CD1c-positive myeloid dendritic cell (primary cell): ENCODE results near the gene ESPN.

Source experiments
- DNase-seq: peaks from one replicate; pipeline ENCODE4 v3.0.0-alpha.2; 2016; ENCODE audit errors: extremely low spot score

Gene ESPN

DNA sequence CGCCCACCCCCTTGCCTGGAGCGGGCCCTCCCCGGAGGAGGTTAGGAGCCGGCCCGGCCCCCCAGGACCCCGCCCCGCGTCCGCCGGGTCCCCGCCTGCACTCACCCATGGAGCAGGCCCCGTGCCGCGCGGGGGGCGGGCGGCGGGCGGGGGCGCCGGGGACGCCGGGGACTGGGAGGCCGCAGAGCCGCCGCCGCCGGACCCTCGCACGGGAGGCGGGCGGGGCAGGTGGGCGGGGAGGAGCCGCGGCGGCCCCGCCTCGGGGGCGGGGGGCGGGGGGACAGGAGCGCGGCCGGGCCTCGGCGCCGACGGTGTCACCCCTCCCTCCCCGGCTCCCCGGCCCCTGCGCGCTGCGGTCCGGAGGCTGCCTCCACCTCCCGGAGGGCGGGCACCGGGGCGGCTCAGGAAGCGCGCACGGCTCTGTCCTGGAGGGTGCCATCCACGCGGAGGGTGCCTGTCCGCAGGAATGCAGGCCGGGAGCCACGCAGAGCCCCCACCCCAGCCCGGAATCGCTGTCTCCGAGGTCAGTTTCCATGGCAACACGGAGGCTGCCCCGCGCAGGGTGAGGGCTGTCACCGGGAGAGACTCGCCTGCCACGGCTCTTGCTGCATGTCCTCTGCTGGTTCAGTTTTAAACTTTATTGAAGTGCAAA, 72.8 kb downstream of the ESPN start:
- peak; percentile 44 for DNase-seq

DNA sequence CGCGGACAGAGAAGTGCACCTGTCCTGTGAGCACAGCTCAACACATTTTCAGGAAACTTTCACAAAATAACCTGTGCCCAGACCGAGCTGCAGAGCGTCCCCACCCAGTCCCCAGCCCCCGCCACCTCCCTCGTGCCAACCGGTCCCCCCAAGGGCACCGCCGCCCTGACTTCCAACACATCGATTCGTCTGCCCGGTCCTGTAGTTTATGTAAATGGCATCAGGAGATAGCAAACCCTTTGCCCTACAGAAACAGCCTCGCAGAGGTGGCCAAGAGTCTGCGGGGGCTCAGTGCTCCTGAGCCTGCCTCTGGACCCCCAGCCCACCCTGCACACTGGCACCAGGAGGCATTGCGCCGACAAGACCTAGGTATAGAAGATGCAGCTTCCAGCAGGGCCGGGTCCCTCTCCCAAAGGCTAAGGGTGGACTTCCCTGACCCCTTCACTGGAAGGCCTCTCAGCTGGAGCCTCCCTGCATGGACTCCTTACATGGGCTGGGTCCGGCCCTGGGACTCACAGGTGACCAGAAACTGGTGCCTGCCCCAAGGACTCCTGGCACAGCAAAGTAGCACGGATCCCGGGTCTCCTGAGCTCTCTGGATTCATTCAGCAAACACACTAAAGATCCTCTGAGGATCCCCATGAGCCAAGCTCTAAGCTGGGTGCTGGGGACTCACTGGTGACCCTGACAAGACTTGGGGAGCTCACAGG, 73.4 kb downstream of the ESPN start:
- DNase-seq = no peak

DNA sequence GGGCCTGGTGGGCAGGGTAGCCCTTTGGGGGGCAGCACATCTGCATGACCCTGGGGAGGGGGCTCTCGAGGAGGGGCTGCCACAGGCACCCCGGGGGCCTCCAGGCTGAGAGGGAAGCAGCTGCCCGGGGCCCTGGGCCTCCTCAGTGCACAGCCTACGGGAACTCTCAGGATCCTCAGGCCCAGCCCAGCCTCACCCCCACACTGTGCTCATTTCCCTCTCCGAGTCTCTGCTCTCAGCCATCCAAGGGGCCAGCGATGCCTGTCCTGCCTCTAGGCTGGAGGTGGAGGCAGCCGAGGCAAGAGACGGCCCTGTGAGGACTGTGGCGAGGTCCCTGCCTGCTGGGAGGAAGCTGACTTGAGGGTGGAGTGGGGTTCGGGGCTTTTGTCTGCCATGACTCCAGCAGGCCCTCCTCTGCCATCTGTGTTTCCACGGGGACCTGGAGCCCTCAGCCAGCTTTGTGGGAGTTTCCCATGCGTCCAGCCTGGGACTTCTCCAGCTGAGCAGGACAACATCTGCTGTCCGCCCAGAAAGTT, 74.1 kb downstream of the ESPN start:
- peak; percentile 80 for DNase-seq

DNA sequence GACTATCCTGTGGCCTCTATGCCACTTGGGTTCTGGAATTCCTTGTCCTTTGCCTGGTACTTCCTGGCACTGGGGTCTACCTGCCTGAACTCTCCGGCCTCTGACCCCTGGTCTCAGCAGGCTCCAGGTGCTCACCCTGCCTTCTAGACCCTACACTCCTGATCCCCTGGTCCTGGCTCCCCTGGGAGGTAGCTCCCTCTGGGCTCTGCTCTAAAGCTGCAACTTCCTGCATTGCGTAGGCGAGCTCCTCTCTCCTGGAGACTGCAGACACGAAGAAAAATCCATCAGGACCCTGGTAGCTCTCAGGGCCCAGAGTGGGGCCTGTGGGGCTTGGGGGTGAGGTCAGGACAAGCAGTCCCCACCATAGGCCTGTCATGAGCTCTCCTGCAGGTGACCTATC, 74.7 kb downstream of the ESPN start:
- DNase-seq = no peak

DNA sequence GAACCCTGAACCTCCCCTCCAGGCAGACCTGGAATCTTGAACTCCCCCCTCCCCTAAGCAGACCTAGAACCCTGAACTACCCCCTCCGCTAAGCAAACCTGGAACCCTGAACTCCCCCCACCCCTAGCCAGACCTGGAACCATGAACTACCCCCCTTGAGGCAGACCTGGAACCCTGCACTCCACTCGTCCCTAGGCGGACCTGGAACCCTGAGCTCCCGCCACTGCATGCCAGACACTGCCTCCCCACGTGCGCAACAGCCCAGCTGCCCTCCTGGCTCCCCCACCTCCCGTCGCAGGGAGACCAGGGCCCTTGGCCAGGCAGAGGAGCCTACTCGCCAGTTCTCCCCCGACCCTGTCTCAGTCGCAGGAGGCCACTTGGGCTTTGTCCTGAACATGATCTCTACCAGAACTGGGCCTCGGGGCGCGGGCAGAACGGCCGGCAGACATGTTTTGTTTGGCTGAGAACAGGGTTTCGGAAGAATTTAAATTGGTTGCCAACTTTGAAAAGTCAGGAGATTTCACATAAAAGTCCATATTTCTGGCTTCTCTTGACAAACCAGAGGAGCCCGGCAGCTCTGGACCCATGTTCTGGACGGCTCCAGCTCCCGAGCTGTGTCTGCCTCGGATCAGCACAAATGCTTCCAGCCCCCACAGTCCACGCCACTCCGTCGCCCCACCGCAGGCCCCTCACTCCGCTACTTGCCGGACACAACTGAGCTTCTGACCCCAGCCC, 76.1 kb downstream of the ESPN start:
- no peak for DNase-seq

DNA sequence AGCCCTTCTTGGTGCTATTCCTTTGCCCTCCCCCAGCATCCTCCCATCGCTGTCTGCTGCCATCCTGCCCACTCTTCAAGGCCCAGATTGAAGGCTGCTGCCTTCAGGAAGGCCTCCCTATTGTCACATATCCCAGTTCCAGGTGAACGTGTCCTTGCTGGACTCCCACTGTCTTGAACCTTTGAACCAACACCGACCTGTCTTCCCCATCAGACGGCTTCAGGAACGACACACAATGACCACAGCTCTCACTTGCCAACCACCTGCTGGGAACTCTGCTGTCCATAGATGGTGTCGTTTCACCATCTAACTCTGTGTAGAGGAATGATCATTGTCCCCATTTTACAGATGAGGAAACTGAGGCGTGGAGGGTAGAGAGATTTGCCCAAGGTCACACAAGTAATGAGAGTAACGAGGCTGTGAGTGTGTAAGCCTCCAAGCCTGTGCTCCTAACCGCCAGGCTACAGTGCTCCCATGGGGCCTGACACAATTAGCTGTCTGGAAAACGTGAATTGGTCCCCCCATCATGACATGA, 76.8 kb downstream of the ESPN start:
- DNase-seq = no peak

DNA sequence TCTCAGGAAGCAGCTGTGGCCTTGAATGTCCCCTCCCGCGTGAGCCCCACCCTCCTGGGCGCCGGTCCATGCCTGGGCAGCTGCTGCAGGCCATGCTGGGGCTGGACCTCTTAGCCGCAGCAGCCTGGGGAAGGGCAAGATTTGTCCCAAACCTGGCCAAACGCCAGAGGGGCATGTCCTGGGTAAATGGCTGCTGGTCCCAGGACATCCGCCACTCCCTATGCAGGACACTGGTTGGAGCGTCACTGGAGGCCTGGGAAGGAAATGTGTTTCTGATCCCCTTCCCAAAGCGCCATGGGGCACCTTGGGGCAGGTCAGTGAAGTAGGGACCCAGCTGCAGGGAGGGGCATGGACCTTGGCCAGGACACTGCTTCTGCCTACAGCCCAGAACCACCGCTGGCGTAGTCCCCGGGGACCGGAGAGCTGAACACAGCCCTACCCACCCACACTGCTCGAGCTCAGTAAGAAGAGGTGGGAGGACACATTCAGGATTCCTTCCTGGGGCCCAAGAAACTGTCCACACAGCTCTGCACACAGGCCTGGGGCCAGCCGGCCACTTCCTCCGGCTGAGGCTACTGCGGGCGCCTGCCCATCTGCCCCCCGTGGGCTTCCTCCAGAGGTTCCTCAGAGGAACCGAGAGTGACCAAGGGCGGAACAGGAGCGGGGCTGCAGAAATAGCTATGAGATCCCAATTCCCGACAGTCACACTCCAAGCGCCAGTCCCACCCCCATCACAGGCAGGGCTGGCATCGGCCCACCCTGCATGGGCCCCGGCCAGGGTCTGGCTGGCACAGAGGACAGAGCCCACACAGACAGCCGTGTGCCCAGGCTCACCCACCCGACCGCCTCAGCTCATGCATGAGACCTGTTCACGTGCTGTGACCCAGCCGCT, 77.7 kb downstream of the ESPN start:
- peak; percentile 94 for DNase-seq

DNA sequence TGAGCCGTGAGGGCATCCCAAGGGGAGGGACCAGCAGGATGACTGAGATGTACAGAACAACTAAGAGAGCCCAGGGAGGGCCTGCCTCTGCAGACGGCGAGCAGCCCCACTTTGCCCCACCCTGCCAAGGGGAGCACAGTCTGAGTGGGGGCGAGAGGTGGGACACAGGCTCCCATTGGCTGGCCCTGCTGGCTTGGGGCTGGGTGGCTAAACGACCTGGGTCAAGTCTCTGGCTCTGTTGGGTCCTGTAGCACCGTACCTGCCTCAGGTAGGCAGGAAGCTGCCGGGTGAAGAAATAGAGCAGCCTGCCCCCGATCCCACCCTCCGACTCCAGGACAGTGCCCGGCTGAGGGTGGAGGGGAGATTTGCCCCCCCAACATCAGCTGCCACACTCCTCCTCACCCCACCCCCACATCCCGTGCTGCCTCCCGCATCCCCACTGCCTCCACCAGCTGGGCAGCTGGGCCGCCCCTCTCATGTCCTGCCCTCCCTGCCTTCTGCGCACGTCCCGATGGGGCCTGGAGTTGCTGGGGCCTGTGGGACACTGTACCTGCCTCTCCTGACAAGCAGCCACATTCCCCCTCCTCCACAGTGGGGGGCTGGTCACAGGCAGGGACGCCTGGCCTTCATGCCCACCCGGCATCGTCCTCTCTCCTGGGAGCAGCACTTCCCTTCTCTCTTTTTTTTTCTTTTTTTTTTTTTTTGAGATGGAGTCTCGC, 79.5 kb downstream of the ESPN start:
- no peak for DNase-seq

DNA sequence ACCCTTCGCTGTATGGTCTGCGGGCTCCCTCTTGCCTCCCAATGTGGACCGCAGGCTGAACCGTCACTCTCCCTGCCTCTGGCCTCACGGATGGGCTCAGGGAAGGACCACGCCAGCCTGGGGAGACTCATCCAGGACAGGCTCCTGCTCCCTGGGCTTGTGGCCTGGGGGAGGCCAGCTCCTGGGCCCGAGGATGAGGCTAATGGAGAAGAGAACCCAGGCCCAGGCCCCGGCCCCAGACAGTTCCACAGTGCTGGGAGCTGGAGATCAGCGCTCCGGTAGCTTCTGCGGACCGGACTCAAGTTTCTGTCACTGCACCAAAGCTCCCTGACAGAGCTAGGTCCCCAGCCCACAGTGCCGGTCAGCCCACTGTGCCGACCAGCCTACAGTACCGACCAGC, 80.3 kb downstream of the ESPN start:
- DNase-seq = no peak

DNA sequence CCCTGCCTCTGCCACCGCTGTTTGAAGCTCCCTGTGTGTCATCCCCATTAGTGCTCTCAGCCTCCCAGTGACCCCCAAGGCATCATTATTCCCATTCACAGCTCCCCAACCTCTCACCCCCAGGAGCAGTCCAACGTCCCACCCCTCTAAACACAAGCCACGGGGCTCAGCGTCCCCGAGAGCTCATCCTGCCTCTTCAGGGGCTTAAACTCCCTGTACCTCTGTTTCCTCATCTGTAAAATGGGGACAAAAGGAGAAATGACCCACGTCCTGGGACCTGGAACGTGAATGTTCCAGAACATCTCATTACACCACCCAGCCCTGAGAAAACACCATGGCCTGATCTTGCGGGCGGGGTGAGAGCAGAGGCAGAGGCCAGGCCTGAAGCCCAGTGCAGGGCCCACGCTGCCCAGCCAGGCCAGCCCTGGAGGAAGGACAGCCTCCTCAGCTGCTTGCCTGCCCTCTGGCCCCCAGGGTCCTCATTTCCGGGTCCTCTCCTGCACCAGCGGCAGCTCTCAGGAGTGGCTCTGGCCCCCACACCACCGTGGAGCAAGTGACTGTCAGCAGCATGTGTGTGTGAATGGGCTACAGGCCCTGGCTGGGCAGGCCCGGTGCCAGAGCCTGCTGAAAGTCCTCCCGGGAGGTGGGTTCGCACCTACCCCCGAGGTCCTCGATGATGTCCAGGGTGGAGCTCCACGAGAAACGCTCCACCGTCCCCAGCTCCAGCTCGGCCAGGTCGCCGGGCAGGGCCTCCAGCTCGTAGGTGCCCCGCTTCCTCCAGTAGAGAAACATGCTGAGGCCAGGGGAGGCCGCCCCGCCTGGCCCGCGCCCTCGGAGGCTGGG, 81.0 kb downstream of the ESPN start:
- DNase-seq = no peak

DNA sequence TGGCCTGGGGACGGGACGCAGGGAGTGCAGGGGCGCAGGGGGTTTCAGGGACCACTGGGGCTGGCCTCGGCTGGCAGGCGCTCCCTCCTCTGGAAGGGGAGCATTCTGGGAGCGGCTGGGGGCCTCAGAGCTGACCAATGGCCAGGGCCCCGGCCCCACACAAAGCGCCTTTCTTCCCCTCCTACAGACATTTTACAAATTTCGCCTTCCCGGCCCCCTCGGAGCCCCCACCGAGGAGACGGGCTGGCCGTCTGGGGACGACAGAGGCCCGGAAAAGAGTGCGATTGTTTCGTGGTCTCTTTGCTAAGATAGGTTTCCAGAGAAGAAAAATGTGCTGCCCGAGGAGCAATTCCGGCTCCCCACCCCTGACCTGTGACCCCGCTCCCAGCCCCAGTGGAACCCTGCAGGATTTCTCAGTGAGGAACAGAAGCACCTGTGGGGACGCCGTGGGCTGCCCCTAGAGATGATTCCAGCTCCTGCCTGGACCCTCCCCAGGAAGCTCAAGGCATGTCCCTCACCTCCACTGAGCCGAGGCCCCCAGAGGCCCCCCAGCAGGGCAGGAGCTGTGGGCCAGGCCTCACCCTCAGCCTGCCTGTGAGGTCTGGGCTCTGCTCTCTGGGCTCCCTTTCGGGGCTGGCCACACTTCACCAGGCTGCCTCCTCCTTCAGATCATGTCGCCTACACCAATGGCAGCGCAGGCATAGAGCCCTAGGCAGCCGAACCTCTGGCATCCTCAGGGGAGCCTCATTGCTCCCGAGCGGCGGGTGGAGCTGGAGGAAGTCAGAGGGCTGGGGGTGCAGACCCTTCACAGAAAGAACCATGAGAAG, 81.8 kb downstream of the ESPN start:
- no peak for DNase-seq

DNA sequence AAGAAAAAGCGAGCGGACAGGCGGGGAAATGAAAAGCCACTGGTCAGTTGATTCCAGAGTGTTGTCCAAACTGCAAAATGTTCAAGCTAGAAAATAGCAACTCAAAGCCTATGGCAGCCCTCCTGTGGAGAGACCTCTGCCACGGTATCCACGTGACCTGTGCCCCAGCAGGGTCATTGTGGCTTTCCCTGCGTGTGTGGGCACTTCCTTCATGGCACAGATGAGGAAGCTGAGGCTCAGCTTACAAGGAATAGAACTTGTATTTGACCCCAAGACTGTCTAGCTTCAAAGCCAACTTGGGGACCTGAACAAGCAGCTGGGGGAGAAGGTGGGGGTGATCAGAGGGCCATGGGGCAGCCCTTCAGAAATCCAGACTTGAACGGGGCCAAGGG, 82.5 kb downstream of the ESPN start:
- peak; percentile 85 for DNase-seq

DNA sequence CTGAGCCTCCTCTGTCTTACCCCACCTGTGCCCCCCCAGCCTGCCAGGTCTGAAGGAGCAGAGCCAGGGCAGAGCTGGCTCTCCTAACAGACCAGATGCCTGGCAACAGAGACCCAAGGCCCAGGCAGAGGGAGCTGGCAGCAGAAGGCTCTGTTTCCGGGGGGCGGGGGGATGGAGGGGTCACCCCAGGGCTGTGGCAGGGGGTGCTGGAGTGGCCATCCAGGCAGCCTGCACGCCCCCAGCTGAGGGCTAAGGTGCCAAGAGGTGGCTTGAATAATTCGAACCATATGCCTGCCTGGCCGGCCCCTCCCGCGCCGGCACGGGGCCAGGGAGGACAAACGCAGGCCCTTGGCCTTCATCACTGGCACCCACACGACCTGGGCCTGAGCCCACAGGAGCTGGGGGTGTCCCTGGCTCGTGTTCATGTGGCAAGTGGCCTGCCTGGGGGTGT, 82.9 kb downstream of the ESPN start:
- DNase-seq = no peak

DNA sequence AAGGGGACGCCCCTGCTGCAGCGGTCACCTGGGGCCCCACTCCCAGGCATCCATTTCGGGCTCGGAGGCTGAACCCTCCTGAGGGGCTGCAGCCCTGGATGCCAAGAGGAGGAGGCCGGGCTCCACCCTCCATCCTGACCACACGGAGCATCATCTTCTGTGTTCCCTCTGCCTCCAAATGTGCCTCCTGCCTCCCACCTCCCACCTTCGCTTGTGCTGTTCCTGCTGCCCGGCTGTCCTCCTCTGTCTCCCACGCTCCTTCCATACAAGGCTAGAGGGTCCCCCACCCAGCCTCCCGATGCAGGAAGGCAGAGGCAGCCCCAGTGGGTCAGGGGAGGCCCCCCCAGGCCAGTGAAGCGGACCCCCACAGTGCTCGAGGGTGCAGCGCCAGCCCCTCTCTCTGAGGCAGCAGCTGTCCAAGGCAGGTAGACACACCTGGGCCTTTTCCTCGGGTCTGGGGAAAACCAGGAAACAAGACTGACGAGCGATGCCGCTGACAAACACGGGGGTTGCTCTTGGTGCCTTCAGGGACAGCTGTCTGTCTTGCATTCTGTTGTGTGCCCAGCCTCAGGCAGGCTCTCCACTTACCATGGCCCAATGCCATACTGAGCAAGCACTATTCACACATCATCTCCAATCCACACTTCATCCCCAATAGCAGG, 83.7 kb downstream of the ESPN start:
- DNase-seq = no peak

DNA sequence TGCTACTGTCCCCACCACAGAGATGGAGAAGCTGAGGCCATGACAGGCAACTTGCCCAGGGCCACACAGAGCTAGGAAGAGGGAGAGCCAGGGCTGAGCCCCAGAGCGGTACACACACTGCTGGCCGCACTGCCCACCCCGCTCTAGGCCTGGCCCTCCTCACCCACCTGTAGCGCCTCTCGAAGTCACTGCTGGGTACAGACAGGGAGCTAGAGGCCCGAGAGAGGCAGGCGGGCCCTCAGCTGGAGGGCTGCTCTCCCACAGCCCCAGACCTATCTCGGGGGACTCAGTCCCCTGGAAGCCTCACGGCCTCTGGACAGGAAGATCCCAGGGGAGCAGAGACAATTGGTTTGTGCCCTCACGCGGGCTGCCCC, 84.2 kb downstream of the ESPN start:
- DNase-seq = no peak

DNA sequence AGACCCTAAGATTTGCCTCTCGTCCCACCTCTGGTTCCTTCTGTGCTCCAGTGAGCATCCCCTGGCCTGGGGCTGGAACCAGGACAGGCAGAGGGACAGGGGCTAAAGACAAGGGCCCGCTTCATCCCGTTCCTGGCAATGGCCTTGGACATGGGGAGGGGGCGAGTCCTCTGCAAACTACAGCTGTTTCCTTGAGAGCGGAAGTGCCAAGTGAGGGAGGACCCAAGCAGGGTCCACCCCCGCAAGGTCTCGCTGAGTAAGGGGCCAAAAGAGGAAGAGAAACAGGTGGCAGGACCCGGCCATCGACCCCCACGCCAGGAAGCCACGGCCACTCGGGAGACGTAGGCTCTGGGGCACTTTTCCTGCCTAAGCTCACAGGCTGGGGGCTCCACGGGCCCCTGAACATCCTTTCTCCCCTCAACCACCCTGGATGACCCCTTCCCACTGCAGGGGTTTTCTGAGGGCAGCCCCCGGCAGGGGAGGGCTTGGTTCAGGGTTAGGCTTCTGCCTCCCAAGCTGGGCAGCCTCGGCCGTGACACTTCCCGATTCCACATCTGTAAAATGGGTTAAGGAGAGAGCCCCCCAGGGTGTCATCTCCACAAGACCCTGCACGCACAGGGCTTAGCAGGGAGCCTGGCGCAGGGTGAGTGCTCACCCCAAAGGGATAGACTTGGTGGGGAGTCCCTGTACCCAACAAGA, 84.8 kb downstream of the ESPN start:
- DNase-seq = peak; percentile 80

DNA sequence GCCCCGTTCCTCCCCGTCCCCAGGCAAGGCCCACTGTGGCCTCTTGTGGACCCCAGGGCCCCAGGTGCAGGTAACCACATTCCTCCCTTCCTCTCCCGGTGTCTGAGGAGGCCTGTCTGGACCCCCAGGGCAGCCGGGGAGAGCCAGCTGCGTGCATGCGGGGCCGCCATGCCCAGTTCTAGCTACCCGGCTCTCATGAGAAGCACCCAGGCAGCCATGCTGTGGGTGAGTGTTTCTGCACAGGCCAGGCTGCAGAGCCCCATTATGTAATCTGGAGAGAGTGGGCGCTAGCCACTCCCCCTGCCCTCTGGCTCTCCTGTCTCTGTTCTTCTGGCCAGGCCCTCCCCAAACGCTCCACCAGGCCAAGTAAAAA, 85.3 kb downstream of the ESPN start:
- DNase-seq = peak; percentile 89

DNA sequence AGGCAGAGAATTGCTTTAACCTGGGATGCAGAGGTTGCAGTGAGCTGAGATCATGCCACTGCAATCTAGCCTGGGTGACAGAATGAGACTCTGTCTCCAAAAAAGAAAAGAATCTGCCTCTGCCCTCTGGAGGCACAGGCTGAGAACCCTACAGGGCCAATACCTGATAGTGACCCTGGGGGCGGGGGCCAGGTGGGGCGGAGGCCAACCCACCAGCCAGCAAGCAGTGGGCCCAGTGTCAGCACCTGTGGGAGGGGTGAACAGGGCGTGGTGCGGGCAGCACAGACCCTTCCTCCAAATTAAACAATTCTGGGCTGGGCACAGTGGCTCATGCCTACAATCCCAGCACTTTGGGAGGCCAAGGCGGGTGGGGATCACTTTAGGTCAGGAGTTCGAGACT, 85.9 kb downstream of the ESPN start:
- DNase-seq = no peak
